ENCODE measurements around the gene CITED1.
A peak's percentile ranks its signal among the peaks of the same experiment; 100 is the strongest.

CITED1 gene

DNA sequence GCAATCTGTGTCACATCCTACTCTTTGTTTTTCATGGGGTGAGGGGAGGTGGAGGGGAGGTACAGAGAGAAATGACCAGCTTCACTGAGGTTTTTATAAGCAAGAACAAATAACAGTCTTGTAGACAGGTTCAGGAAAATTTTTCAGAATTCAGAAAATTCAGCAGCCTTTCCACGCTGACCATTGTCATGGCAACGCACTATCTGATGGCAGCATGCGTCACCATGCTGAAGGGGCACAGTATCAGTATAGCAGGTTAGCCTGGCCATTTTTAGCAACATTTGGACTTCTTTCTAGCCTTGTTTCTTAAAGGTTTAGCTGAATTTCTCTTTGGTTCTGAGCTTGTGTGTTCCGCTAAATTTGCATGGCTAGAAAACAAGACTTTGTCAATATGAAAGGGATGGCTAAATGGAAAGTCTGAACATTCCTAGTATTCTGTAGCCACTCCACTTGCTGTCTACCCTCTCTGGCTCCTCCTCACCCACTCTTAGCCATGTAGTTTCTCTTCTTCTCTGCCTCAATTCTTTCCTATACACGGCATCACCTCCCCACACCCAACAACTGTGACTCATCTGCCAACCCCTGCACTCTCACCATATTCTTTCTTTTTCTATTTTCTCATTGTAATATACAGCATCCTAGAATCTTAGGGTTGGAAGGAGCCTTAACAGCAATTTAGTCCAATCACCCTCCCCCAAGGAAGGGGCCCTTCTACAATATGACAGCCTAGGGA is 42.7 kb upstream of the CITED1 start:
- Histone ChIP-seq H2BK5ac (ENCODE audit: low read depth, low read length, poor library complexity) (no peak overlapping the region), H3K4me3 (ENCODE audit: low read depth, low read length) (no peak overlapping the region), H3K9ac (ENCODE audit: low read length) (no peak overlapping the region), H3K4ac (ENCODE audit: low read depth, low read length) (no peak overlapping the region), H3K27ac (ENCODE audit: low read depth, low read length) (no peak overlapping the region), H2AK5ac (ENCODE audit: low read length) (no peak overlapping the region), H3K79me1 (ENCODE audit: low read length) (no peaks in the 10 kb centered on the region), H3K23ac (ENCODE audit: low read length) (no peak overlapping the region), H3K18ac (ENCODE audit: low read length) (no peak overlapping the region), H4K12ac (ENCODE audit: low read depth, low read length) (no peak overlapping the region), H3K79me2 (ENCODE audit: control insufficient read depth, insufficient read depth, low read length, poor library complexity) (no peaks in the 10 kb centered on the region), H4K91ac (ENCODE audit: low read depth, low read length) (no peak overlapping the region), H3K4me2 (ENCODE audit: low read length) (no peak overlapping the region), H3K27me3 (ENCODE audit: insufficient read depth, low read length) (no peaks in the 10 kb centered on the region), H3K4me1 (ENCODE audit: control insufficient read depth in 1 of 2, insufficient read depth in 2 of 2, low read length in 2 of 2) (no peaks in the 10 kb centered on the region), H2BK120ac (ENCODE audit: insufficient read depth, low read length, poor library complexity) (no peak overlapping the region), H3K9me3 (ENCODE audit: insufficient read depth, low read depth, low read length) (no peaks in the 10 kb centered on the region), H3K14ac (ENCODE audit: low read length) (no peak overlapping the region), H2AFZ (ENCODE audit: insufficient read depth, low read length, poor library complexity) (no peak overlapping the region), H2BK12ac (ENCODE audit: low read length) (no peak overlapping the region), H4K8ac (ENCODE audit: low read depth, low read length) (no peak overlapping the region), H3K36me3 (ENCODE audit: control insufficient read depth in 1 of 2, insufficient read depth in 2 of 2, low read length in 2 of 2) (peaks cover 7% of the 10 kb centered on the region in 2 experiments)
- WGBS (ENCODE audit: extremely low coverage, insufficient coverage, insufficient read length), result no CpG with 5 or more reads among the region's 5 CpGs
- peak in 1 of 2 donors; percentile 62 for DNase-seq

GRCh38 chrX:72347366-72347765 is 41.7 kb upstream of the CITED1 start:
- no peak overlapping the region for H2AFZ ChIP-seq (ENCODE audit: insufficient read depth, low read length, poor library complexity)
- no peak overlapping the region for H4K12ac ChIP-seq (ENCODE audit: low read depth, low read length)
- no peaks in the 10 kb centered on the region for H3K79me2 ChIP-seq (ENCODE audit: control insufficient read depth, insufficient read depth, low read length, poor library complexity)
- H3K9ac ChIP-seq (ENCODE audit: low read length), result no peak overlapping the region
- no peak overlapping the region for H3K4me2 ChIP-seq (ENCODE audit: low read length)
- no peaks in the 10 kb centered on the region for H3K79me1 ChIP-seq (ENCODE audit: low read length)
- H2BK12ac ChIP-seq (ENCODE audit: low read length), result no peak overlapping the region
- H2BK5ac ChIP-seq (ENCODE audit: low read depth, low read length, poor library complexity), result no peak overlapping the region
- H3K27me3 ChIP-seq (ENCODE audit: insufficient read depth, low read length), result no peaks in the 10 kb centered on the region
- no CpG with 5 or more reads among the region's 2 CpGs for WGBS (ENCODE audit: extremely low coverage, insufficient coverage, insufficient read length)
- no peak overlapping the region for H3K27ac ChIP-seq (ENCODE audit: low read depth, low read length)
- no peaks in the 10 kb centered on the region for H3K4me1 ChIP-seq (ENCODE audit: control insufficient read depth in 1 of 2, insufficient read depth in 2 of 2, low read length in 2 of 2)
- DNase-seq, result no peak
- H4K8ac ChIP-seq (ENCODE audit: low read depth, low read length), result no peak overlapping the region
- H3K36me3 ChIP-seq (ENCODE audit: control insufficient read depth in 1 of 2, insufficient read depth in 2 of 2, low read length in 2 of 2), result peaks cover 7% of the 10 kb centered on the region in 2 experiments
- no peak overlapping the region for H2AK5ac ChIP-seq (ENCODE audit: low read length)
- no peaks in the 10 kb centered on the region for H3K9me3 ChIP-seq (ENCODE audit: insufficient read depth, low read depth, low read length)
- H3K18ac ChIP-seq (ENCODE audit: low read length), result no peak overlapping the region
- no peak overlapping the region for H3K14ac ChIP-seq (ENCODE audit: low read length)
- no peak overlapping the region for H4K91ac ChIP-seq (ENCODE audit: low read depth, low read length)
- H3K23ac ChIP-seq (ENCODE audit: low read length), result no peak overlapping the region
- H3K4me3 ChIP-seq (ENCODE audit: low read depth, low read length), result no peak overlapping the region
- no peak overlapping the region for H3K4ac ChIP-seq (ENCODE audit: low read depth, low read length)
- no peak overlapping the region for H2BK120ac ChIP-seq (ENCODE audit: insufficient read depth, low read length, poor library complexity)

DNA sequence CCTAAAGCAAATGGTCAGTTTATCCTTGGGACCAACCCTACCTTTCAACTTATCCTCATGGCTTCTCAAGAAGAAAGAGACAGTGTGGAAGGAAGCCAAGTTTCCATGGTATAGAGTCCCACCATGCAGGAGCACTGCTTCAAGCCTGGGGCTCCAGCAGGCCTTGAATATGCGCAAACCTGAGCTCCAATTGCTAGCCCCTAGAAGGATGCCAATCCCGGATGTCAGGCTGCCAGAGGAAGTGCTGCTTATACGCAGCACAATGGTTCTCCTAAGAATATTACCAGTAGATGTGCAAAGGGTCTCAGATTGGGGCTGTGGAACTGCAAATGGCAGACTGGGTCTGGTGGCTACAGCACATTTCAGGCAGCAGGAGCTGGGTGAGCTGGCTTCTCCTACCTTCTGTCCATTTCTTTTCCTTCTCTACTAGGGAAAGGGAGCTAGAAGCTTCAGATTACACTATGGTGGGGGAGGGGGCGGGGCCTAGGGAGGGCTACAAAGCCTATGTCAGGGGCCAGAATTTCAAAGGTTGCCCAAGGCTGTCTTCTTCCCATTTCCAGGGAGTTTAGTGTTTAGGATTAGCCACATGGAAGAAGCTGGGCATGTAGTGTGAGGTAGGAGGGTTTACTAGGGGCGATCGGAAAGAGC is 40.7 kb upstream of the CITED1 start:
- Histone ChIP-seq H3K27me3 (ENCODE audit: insufficient read depth, low read length) (no peaks in the 10 kb centered on the region), H4K91ac (ENCODE audit: low read depth, low read length) (no peak overlapping the region), H3K14ac (ENCODE audit: low read length) (no peak overlapping the region), H2AFZ (ENCODE audit: insufficient read depth, low read length, poor library complexity) (no peak overlapping the region), H2BK5ac (ENCODE audit: low read depth, low read length, poor library complexity) (no peak overlapping the region), H3K4me2 (ENCODE audit: low read length) (no peak overlapping the region), H3K79me1 (ENCODE audit: low read length) (no peaks in the 10 kb centered on the region), H3K9me3 (ENCODE audit: insufficient read depth, low read depth, low read length) (no peaks in the 10 kb centered on the region), H2BK120ac (ENCODE audit: insufficient read depth, low read length, poor library complexity) (no peak overlapping the region), H3K79me2 (ENCODE audit: control insufficient read depth, insufficient read depth, low read length, poor library complexity) (no peaks in the 10 kb centered on the region), H3K27ac (ENCODE audit: low read depth, low read length) (no peak overlapping the region), H3K4ac (ENCODE audit: low read depth, low read length) (no peak overlapping the region), H2BK12ac (ENCODE audit: low read length) (no peak overlapping the region), H4K8ac (ENCODE audit: low read depth, low read length) (no peak overlapping the region), H3K36me3 (ENCODE audit: control insufficient read depth in 1 of 2, insufficient read depth in 2 of 2, low read length in 2 of 2) (peaks cover 3 to 5% of the 10 kb centered on the region in 2 experiments), H3K4me1 (ENCODE audit: control insufficient read depth in 1 of 2, insufficient read depth in 2 of 2, low read length in 2 of 2) (no peaks in the 10 kb centered on the region), H3K4me3 (ENCODE audit: low read depth, low read length) (no peak overlapping the region), H4K12ac (ENCODE audit: low read depth, low read length) (no peak overlapping the region), H3K9ac (ENCODE audit: low read length) (no peak overlapping the region), H3K18ac (ENCODE audit: low read length) (no peak overlapping the region), H3K23ac (ENCODE audit: low read length) (no peak overlapping the region), H2AK5ac (ENCODE audit: low read length) (no peak overlapping the region)
- no CpG with 5 or more reads among the region's 6 CpGs for WGBS (ENCODE audit: extremely low coverage, insufficient coverage, insufficient read length)
- no peak for DNase-seq

- no peak overlapping the region for H2BK120ac ChIP-seq (ENCODE audit: insufficient read depth, low read length, poor library complexity)
- no peak overlapping the region for H3K27ac ChIP-seq (ENCODE audit: low read depth, low read length)
- no peaks in the 10 kb centered on the region for H3K9me3 ChIP-seq (ENCODE audit: insufficient read depth, low read depth, low read length)
- H3K4me1 ChIP-seq (ENCODE audit: control insufficient read depth in 1 of 2, insufficient read depth in 2 of 2, low read length in 2 of 2), result no peaks in the 10 kb centered on the region
- no peak for DNase-seq
- no peak overlapping the region for H2AK5ac ChIP-seq (ENCODE audit: low read length)
- H3K27me3 ChIP-seq (ENCODE audit: insufficient read depth, low read length), result no peaks in the 10 kb centered on the region
- no peak overlapping the region for H3K14ac ChIP-seq (ENCODE audit: low read length)
- H3K79me1 ChIP-seq (ENCODE audit: low read length), result no peaks in the 10 kb centered on the region
- no peaks in the 10 kb centered on the region for H3K79me2 ChIP-seq (ENCODE audit: control insufficient read depth, insufficient read depth, low read length, poor library complexity)
- no peaks in the 10 kb centered on the region for H3K36me3 ChIP-seq (ENCODE audit: control insufficient read depth in 1 of 2, insufficient read depth in 2 of 2, low read length in 2 of 2)
- H3K4ac ChIP-seq (ENCODE audit: low read depth, low read length), result no peak overlapping the region
- H2BK5ac ChIP-seq (ENCODE audit: low read depth, low read length, poor library complexity), result no peak overlapping the region
- no peak overlapping the region for H3K4me2 ChIP-seq (ENCODE audit: low read length)
- no peak overlapping the region for H4K8ac ChIP-seq (ENCODE audit: low read depth, low read length)
- no CpG with 5 or more reads among the region's 2 CpGs for WGBS (ENCODE audit: extremely low coverage, insufficient coverage, insufficient read length)
- H3K4me3 ChIP-seq (ENCODE audit: low read depth, low read length), result no peak overlapping the region
- no peak overlapping the region for H2BK12ac ChIP-seq (ENCODE audit: low read length)
- H3K23ac ChIP-seq (ENCODE audit: low read length), result no peak overlapping the region
- no peak overlapping the region for H3K9ac ChIP-seq (ENCODE audit: low read length)
- no peak overlapping the region for H4K12ac ChIP-seq (ENCODE audit: low read depth, low read length)
- H2AFZ ChIP-seq (ENCODE audit: insufficient read depth, low read length, poor library complexity), result no peak overlapping the region
- no peak overlapping the region for H4K91ac ChIP-seq (ENCODE audit: low read depth, low read length)
- H3K18ac ChIP-seq (ENCODE audit: low read length), result no peak overlapping the region
Observed at GRCh38 chrX:72340626-72341025, 34.9 kb upstream of the CITED1 start.
